ENCODE data around the gene MDH1. TPM values are rescaled to one million over a fixed set of nuclear protein-coding genes. Genes with fewer than 3 reads are reported as not detected.
"Not testable (repeated sequence)": the region's sequence is repeated elsewhere in the genome, so short reads cannot be mapped to it uniquely, and the experiment has no call there.

The MDH1 gene
- total RNA-seq, 3 donors from 2014 or later = 125 to 574 (median 147) TPM

GRCh38 chr2:63600881-63601460 lies 12.2 kb downstream of the MDH1 start:
- Histone ChIP-seq H3K9me3 (no peaks in the 10 kb centered on the region), H3K36me3 (peaks cover 23% of the 10 kb centered on the region), H3K4me3 (no peak overlapping the region), H3K27me3 (no peaks in the 10 kb centered on the region), H3K4me1 (no peaks in the 10 kb centered on the region), H3K27ac (no peak overlapping the region)
- TF ChIP-seq POLR2A (IDR thresholded peaks at IDR 0.05) = no peak
- no peak for TF ChIP-seq POLR2AphosphoS5 (IDR thresholded peaks at IDR 0.05)
- no peak for TF ChIP-seq CTCF (IDR thresholded peaks at IDR 0.05)
- no peak for DNase-seq (ENCODE audit: low spot score in 2 of 2)
- intact Hi-C loops (cut with DNase I; ENCODE audit: low total_unique reads) = no loop called here

- TF ChIP-seq POLR2A (IDR thresholded peaks at IDR 0.05) = no peak
- TF ChIP-seq POLR2AphosphoS5 (IDR thresholded peaks at IDR 0.05) = no peak
- TF ChIP-seq CTCF (IDR thresholded peaks at IDR 0.05) = no peak
- Histone ChIP-seq H3K27me3 (no peaks in the 10 kb centered on the region), H3K4me1 (no peaks in the 10 kb centered on the region), H3K4me3 (no peak overlapping the region), H3K9me3 (no peaks in the 10 kb centered on the region), H3K27ac (no peak overlapping the region), H3K36me3 (peaks cover 23% of the 10 kb centered on the region)
- DNase-seq (ENCODE audit: low spot score in 2 of 2) = no peak
- intact Hi-C loops (cut with DNase I; ENCODE audit: low total_unique reads) = loop anchor here (5.0 kb wide), 1 partner anchor 522 kb away; no protein-coding TSS in a partner anchor
Observed at GRCh38 chr2:63604666-63605065, 15.9 kb downstream of the MDH1 start.

- H3K36me3 ChIP-seq = peaks cover 11% of the 10 kb centered on the region
- not testable (repeated sequence) for H3K27me3 ChIP-seq; H3K4me3 ChIP-seq; DNase-seq (ENCODE audit: low spot score in 2 of 2); H3K27ac ChIP-seq; H3K4me1 ChIP-seq; H3K9me3 ChIP-seq
- intact Hi-C loops (cut with DNase I; ENCODE audit: low total_unique reads) = loop anchor here (5.0 kb wide), 1 partner anchor 527 kb away; no protein-coding TSS in a partner anchor
Observed at GRCh38 chr2:63608865-63609264, 20.1 kb downstream of the MDH1 start.

- no peaks in the 10 kb centered on the region for H3K9me3 ChIP-seq
- no peaks in the 10 kb centered on the region for H3K36me3 ChIP-seq
- TF ChIP-seq POLR2AphosphoS5 (IDR thresholded peaks at IDR 0.05) (no peak), POLR2A (IDR thresholded peaks at IDR 0.05) (no peak), CTCF (IDR thresholded peaks at IDR 0.05) (no peak)
- no peak overlapping the region for H3K27ac ChIP-seq
- no peak overlapping the region for H3K4me3 ChIP-seq
- no peaks in the 10 kb centered on the region for H3K27me3 ChIP-seq
- no peaks in the 10 kb centered on the region for H3K4me1 ChIP-seq
- intact Hi-C loops (cut with DNase I; ENCODE audit: low total_unique reads) = no loop called here
- no peak for DNase-seq (ENCODE audit: low spot score in 2 of 2)
Observed at GRCh38 chr2:63610525-63610924, 21.8 kb downstream of the MDH1 start.

- DNase-seq (ENCODE audit: low spot score in 2 of 2) = no peak
- TF ChIP-seq POLR2AphosphoS5 (IDR thresholded peaks at IDR 0.05) = no peak
- TF ChIP-seq CTCF (IDR thresholded peaks at IDR 0.05) = no peak
- no peak for TF ChIP-seq POLR2A (IDR thresholded peaks at IDR 0.05)
- intact Hi-C loops (cut with DNase I; ENCODE audit: low total_unique reads) = loop anchor here (2.0 kb wide), 1 partner anchor 49 kb away; no protein-coding TSS in a partner anchor
Observed at GRCh38 chr2:63613391-63613901, 24.7 kb downstream of the MDH1 start.

More at GRCh38 chr2:63613391-63613901, 24.7 kb downstream of the MDH1 start:
- H3K27me3 ChIP-seq = no peaks in the 10 kb centered on the region
- H3K27ac ChIP-seq = no peak overlapping the region
- H3K36me3 ChIP-seq = no peaks in the 10 kb centered on the region
- H3K9me3 ChIP-seq = no peaks in the 10 kb centered on the region
- no peak overlapping the region for H3K4me3 ChIP-seq
- no peaks in the 10 kb centered on the region for H3K4me1 ChIP-seq
